HG02852 (cell line): ENCODE measurements around the gene MLH3.

Experiments used
- ATAC-seq: cut with Tn5 transposase; IDR thresholded peaks from one replicate; pipeline ENCODE4 v1.9.1; 2021; ENCODE audit warnings: mild to moderate bottlenecking, moderate library complexity; ENCODE audit not compliant: unreplicated experiment

The MLH3 gene

DNA sequence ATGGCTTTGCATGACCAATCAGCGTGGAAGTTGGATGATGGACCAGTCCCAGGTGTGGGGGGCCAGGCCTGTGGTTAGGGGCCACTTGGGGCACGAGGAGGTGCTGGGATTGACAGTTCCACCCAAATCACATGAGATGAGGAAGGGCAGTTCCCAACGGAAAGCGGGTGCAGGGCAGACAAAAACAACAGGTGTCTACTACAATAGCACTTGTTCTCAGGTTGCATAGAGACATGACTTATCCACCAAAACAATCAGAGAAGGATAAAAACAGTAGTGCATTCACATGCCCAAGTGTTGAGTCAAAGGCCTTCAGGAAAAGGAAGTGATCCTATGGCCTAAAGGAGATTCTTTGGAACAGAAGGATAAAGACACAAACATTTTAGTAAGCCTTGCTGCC, 63.1 kb downstream of the MLH3 start:
- ATAC-seq = no peak

DNA sequence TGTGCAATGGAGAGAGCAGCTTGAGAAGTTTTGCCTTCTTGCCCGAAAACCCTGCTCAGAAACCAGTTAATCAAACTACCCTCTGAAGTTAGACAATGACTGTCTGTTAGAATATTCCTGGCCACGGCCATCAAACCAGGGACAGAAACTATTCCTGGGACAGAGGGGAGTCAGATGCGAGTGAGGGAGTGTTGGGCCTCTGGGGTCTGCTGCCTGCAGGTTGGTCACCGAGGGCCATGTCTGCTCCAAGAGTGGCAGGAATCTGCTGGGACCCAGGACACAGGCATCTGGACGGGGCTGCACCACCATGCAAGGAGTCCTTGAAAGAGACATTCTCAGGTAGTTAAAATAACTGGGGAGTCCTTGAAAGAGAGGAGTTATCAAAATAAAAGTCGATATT, 65.5 kb downstream of the MLH3 start:
- no peak for ATAC-seq

DNA sequence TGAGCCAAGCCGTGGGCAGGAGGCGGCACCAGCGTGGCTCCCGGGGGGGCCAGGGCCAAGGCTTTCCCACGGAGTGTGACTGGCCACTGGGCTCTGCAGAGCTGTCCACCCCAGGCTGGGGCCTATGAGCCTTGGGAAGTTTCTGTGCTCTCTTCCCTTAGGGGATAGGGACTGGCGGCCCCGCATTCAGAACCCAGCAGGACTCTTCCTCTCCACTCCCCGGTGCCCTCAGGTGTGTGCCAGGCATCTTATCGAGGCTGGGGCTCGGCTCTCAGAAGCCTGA, 66.3 kb downstream of the MLH3 start:
- no peak for ATAC-seq

DNA sequence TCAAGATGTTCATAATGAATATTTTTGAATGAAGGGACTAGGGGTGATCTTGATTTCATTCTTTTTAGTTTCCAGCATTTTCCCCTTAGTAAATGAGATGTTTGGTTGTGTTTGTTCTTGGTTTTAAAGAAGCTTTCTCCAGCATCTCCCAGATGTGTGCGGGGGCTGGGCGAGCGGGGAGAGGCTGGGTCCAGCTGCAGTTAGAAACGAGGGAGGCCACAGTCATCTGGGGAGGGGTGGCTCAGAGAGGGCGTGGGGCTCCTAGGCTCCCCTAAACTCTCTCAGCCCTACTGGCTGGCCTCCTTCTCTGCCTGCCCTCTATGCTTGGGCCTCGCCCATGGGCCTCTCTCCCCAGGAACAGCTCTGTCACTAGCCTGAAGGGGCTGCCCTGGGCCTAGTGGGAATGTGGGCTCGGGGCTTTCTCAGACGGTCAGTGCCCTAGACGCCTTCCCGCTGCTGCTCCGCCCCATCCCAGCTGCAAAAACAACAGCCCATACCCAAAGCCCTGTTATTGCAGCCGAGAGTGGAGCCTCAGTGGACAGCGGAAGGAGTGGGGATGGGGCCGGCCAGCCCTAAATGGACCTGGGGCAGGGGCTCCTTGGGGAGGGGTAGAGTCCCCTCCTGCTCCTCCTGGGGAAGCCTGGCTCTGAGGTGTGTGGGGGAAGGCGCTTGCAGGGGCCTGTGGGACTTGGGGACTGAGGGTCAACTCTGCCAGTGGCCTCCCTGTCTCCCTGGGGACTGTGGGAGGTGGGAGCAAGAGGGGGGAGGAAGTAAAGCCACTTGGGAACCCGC, 66.8 kb downstream of the MLH3 start:
- ATAC-seq = no peak

DNA sequence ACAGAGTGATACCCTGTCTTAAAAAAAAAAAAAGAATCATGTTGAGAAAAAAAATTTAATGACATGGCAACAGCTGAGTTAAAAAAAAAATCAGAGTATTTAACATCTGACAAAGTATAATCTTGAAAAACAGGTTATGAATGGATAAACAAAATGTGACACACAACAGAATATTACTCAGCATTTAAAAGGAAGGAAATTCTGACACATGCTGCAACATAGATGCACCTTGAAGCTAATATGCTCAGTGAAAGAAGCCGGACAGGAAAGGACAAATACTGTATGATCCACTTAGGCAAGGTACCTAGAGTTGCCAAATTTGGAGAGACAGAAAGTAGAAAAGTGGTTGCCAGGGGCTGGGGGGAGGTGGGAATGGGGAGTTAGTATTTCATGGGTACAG, 67.9 kb downstream of the MLH3 start:
- ATAC-seq = no peak

DNA sequence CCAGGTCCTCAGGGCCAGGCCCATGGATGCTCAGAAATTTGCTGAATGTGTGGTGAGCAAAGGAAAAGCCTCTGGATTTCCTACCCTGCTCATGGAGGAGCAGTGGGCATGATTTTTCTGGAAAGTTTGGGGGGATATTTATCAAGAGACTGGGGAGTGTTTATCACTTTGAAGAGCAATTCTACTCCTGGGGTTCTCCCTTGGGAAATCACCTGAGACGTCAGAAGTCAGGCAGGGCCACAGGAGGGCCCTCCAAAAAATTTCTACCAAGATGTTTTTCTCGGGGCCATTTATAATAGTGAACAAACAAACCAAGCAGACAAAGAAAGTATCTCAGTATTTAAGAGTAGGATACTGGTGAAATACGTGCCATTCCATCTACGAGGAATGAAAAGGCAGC, 68.6 kb downstream of the MLH3 start:
- no peak for ATAC-seq

DNA sequence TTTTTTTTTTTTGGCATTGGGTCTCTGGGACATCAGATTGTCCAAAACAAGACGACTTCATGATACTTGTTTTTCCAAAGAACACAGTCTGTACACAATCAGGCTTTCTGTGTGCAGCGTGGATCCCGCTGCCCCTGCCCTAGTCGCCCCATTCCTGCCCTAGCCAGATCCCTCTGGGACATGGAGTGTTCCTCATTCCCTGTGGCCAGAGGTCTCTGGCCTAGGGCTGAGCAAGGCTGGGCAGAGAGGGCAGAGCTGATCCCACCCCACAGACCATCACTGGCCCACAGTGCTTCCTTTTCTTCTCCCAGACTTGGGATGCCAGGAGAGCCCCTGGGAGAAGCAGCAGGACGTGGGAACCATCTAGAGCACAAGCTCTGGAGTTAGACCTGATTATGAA, 69.4 kb downstream of the MLH3 start:
- no peak for ATAC-seq

DNA sequence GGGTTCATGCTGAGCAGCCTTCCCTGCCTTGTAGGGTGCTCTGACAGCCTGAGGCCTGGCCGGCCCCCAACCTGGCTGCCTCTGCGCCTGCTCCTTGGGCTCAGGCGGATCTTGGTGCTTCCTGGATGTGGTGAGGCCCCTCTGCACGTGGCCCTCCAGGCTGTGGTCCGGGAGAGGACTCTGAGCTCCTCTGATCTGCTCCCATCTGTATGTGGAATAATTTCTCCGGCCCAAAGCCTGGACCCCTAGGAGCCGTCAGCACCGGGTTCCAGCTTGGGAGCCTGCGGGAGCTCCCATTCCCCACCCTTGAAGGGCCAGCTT, 69.8 kb downstream of the MLH3 start:
- no peak for ATAC-seq

DNA sequence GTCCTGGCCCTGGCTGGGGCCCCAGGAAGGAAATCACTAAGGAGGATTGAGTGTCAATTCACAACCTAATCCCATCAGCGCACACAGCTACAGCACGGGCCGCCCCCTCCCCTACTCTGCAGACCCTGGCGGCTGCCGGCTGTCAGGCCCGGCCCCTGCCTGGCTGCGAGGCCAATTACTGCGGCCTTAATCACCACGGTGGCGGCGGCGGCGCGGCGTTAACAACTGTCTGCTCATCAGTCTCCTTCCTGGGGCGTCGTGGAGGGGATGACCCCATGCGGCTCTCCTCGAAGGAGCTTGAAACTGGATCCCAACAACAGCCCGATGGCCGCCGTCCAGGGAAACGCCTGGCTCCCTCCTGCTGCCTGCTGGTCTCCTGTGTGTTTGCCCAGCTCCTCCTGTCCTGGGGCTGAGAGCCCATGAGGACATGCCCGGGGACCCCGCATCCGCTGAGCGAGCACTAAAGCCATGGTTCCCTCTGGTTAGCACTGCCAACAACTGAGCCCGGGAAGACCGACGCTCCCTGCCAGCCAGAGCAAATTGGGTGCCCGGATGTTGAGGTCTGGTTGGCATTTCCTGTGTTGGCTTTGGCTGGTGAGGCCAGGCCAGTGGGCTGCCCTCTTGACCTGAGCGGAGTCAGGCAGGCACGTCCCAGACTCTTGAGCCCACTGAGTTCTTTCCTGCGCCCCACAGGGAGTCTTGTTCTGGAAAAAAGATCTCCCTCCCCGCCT, 70.4 kb downstream of the MLH3 start:
- no peak for ATAC-seq

DNA sequence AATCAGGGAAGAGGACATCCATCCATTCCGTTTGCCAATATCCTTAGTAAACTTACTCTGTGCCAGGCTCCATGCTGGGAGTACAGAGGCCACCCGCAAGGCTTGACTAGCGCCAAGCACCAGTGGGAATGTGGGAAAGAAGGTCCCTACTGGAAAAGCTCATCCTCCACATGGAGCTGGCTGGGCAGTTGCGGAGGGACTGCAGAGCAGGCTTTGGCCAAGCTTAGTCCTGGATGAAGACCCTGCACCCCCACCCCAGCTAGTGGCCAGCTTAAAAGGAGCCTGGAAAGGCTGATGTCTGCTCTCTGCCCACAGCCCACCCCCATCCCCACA, 70.9 kb downstream of the MLH3 start:
- ATAC-seq = no peak

DNA sequence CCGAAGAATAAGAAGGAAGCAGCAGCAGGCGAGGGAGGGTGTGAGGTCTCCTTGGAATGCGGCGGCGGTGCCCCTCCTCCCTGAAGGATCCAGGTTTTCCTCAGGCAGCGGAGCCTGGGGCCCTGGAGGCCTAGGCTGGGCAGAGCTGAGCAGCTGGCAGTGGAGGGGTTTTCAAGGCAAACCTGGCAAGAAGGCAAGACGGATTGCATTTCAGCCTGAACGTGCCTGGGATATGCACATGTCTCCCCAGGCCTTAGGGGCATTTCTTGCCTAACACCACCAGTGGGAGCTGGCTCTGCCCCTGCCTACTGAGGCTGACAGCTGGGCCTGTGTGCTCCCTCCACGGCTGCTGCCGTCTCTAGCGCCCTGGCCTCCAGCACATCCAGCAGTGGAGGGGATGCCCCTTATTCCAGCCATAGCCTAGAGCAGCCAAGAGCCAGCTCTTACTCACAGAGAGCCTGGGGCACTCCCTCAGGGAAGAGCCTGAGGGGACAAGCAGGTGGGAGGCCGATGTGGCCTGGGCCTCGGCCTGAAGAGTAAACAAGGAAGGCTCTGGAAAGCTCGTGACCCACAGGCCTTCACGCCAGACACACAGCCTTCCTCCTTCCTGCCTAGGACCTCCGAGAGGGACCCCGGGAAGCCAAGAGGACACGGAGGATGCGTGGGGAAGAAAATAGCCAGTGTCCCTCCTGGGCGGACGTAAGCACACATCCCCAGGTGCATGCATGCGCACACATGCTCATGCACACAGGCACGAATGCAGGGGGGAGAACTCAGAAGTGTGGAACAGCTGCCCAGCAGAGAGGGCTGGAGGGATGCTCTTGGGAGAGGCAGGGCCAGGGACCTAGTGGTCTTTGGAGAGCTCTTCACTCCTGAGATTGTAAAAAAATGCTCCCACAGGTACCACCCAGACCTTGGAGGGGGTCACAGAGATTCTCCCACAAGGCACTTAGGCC, 71.5 kb downstream of the MLH3 start:
- ATAC-seq = no peak

DNA sequence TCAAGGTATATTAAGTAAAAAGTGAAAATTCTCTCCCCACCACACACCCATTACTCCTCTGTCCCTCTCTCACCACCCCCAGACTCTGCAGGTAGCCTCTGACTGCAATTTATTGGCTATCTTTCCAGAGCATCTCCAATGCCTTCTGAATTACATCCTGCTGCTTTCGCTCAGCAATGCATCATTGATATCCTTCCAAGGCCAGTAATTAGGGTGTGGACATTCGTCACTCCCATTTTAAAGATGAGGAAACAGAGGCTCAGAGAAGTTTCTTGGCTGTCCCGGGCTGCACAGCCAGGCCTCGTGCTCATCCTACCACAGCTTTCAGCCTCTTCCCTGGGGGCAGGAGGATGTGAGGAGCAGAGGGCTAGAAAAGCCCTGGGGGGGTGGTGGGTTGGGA, 72.2 kb downstream of the MLH3 start:
- no peak for ATAC-seq

DNA sequence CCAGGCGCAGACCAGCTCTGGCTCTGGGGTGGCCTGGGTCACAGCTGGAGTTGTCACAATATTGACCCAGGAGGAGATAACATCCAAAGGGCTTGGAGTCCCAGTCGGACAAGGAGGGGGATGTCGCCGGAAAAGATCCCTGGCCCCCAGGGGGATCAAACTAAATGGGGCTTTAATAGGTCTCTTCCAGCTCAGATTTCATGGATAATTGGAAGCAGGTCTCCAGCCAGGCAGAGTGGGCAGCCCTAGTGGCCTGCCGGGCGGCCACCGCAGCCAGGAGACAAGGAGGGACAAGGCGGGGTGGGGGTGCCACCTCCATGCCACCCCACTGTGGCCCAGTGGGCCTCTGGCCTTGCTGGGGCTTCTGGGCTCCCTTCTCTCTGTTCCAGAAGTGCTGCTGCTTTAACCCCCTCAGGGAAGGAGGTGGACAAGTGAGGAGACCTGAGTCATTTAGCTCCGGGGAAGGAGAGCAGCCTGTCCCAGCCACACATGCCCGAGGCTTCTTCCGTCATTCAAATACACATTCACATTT, 72.8 kb downstream of the MLH3 start:
- no peak for ATAC-seq

DNA sequence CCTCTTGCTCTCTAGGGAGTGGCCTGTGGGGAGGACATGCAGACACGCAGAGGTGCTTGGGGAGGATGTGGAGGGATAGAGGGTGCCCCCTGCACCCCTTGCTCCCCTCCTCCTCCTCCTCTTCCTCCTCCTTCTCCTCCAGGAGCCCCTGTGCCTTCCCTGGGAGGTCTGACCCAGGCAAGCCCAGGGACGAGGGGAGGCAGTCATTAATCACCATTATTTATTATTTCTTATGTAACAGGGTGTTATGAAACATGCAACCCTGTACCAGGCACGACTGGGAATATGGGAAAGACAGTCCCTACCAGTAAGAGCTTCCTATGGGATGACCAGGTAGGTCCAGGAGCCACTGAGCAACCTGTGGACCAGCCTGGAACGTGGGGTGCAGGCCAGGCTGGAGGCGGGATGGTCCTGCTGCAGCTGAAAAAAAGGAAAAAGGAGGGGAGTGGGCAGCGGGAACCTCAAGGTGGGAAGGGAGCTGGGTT, 73.3 kb downstream of the MLH3 start:
- ATAC-seq = no peak

DNA sequence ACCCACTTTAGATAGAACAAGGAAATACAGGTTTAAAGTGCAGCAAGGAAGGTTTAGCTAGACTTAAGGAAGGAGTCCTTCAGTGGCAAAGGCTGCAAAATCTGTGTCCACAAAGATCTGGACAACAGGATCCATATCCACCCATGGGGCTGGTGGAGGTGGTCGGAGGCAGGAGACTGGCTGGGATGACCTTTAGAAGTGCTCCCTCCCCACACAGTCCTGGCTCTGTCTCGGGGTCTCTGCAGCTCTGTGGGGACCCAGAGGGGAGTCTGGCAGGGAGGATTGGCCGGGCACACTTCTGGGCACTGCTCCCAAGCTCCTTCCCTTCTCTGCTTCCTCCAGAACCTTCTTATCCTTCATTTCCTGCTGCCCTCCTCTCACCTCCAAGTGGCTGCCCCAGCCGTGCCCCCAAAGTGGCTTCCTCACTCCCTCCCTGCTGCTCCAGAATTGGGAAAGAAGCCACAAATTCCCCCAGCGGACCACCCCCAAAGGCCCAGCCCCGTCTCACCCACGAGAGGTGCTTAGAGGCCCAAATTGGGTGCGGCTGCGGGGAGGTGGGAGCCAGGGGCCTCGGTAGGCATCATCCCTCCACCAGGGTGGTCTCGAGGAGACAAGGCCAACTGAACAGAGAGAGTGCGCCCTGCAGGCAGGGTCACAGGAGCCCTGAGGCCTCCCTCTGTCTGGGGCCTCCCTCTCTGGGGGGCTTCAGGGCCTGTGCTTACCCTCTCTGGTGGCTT, 73.9 kb downstream of the MLH3 start:
- no peak for ATAC-seq

DNA sequence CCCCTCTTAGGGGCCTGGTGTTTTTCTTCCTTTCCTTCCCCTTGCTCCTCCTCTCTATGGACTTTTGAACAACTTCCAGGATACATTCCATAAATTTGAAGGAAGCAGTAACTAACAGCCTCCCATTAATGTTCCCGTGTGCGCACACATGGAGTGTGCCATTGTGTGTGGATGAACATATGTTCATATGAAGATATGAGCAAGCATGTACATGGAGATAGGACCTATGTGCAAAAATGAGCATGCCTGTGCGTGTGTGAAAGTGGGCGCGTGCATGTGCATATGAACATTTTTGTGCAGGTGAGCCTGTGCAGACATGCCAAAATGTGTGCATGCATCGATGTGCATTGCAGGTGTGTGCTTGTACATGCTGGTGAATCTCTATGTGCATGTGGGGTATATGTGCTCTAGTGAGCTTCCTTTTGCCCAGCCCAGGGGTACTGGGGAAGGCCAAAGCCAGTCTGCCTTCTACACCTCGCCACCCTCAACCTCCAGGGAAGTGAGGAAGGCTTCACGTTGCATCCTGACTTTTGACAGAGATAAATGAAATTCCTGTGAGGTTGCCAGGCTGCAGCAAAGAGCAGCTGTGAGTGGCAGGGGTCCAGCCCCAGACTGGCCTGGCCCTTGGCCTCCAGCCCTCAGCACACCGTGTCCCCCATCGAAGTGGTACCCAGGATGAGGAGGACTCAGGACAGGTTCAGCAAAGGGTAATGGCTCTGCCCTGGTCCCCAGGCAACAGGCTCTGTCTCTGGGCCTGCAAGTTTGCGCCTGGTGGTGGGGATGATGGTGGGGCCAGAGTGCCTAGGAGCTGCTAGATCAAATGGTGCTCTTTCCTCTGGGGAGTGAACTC, 74.8 kb downstream of the MLH3 start:
- ATAC-seq = no peak

DNA sequence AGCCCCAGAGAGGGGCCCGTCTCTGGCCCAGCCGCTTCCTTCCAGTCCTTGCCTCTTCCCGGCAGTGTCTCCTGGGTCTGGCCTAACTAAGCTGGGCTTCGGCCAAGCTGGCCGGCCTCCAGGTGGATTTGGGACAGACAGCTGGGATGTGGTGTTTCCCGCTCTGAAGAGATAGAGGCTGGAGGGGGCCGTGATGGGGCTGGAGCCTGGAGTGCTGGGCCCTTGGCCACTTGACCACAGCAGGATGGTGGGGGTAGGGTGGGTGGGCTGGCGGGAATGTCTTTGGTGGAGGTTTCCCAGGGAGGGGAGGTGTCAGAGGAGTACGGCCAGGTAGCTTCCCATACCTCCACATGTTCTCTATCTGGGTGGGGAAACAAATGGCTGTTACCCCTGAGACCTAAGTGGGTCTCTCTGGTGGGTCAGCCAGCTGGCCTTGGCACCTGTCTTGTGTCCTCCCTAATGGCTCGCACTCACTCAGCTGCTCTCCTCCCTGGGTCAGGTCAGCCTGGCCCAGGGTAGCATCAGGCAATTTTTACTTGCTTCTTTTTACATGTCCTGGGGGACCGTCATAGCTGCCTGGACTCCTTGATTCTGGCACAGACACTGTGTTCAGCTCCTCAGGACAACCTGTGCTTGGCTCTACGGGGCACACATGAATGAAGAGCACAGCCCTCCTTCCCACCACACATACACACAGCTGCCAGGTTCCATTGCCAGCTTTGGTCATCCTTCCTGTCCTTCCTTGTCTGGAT, 76.0 kb downstream of the MLH3 start:
- ATAC-seq = no peak

DNA sequence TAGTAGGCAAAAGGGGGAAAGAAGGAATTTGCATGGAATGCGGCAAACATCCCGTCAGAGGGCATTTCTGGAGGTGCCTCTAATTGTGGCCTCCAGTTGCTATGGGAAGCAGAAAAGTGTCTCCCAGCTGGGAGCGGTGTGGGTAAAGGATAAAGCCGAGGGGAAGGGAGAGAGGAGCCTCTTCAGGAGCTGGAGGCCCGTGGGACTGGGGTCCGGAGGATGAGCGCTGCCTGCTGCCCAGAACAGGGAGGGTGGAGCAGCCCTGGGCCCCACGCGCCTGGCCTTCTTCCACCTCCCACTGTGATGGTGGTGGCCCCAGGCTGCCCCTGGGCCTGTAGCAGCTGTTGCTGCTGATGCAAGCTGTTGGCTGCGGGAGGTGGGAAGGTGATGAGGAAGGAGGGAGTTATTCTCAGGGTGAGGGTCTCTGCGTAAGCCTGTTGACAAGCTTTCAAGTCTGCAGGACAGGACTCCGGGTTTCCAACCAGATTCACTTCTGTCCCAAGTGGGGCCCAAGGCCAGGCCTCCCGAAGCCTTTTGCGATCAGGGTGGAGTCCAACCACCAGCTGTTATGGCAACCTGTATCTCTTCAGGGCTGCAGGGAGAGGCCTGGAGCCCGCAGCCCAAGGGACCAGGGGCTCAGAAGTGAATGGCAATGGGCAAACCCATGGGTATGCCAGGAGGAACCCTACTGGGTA, 76.8 kb downstream of the MLH3 start:
- ATAC-seq = no peak

DNA sequence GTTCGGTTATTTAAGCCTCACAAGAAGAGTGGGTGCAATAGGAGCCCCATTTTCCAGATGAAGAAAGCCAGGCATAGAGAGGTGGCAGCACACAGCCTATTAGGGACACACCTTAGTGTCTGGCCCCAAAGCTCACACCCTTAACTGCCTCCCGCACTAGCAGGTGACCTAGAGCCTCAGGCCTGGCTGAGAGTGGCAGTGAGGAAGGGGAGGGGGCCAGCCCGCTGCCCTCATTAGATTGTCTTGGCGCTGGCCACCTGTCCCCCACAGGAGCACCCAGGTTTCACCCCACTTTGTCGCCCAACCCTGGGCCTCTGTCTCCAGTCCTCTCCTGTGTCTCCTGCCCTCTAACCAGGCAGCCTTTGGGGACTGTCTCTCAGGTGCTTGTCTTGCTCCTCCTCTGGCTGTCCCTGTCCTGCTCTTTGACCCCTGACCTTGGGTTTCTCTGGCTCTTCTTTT, 77.3 kb downstream of the MLH3 start:
- ATAC-seq = no peak
